Stimulated activated CD4-positive, alpha-beta T cell treated with anti-CD3 and anti-CD28 coated beads, Interleukin-2, amount 100 ng/mL, for 48 hours (primary cell): ENCODE measurements around the gene HS6ST2.

Experiments
- DNase-seq, 2 donors: peaks; one replicate each; pipeline ENCODE4 v3.0.0-alpha.2; 2020

HS6ST2 gene

GRCh38 chrX:132665676-132666075 lies 292.8 kb downstream of the HS6ST2 start:
- no peak for DNase-seq

- DNase-seq: no peak
Measured at GRCh38 chrX:132664273-132664672, 294.2 kb downstream of the HS6ST2 start.

DNA sequence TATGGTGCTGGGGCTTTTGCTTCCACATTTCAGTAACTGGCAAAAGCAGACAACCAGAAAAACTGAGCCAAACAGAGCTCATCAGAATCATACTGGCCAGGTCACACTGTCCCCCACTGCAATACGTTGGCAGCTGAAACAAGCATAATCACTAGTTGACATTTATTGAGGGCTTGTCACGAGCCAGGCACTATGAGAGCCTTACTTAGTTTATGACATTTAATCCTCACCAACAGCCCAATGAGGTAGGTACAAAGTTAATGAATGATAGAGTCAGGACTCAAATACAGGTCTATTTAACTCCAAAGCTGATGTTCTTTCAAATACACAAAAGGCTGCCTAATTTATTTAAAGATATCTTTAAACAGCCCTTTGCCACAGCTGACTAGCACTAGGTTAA lies 295.6 kb downstream of the HS6ST2 start:
- no peak for DNase-seq

DNA sequence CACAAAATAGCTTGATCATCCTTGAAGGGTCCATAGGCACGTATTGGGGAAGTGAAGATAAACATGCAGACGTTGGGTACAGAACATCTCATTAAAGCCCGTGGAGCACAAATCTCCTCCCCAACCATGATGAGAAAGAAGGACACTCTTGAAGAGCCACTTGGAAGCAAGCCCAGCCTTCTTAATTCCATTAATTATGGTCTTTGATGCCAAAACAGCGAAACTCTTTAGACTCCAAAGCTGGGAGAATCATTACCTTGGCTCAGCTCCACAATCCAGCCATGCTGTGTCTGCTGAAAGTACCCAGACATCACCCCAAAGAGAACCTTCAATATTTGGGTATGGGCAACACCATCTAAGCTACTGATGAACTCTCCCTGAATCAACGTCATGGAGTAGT lies 300.6 kb downstream of the HS6ST2 start:
- no peak for DNase-seq

- no peak for DNase-seq
Measured at GRCh38 chrX:132652871-132653270, 305.6 kb downstream of the HS6ST2 start.

DNA sequence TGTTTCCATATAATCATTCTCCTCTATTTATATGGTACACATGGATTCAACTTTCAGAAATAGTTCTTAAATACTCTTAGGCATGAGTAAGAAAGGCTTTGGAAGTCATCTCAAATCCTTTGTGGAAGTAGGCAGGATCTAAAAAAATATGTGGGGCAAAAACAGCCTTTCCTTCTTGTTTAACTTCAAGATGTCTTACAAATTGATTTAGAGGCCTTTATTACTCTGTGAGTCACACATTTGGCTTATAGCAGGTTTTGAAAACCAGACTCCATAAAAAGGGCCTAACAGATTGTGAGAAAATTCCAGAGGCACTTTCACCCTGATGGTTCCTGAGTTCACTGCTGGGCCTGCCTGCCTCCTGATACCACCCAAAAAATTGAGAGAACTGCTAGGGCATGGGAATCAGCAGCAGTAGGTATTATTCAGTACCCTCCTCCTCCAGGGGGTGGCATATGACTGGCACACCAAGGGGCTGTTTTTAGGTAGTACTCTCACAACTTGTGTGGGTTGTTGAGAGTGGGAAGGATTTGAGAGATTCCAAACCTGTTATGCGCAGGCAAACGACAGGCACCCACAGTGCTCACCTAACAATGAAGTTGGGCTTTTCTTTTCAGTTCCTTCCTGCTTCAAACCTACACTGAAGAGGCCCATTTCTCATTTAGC lies 306.9 kb downstream of the HS6ST2 start:
- DNase-seq: no peak

DNA sequence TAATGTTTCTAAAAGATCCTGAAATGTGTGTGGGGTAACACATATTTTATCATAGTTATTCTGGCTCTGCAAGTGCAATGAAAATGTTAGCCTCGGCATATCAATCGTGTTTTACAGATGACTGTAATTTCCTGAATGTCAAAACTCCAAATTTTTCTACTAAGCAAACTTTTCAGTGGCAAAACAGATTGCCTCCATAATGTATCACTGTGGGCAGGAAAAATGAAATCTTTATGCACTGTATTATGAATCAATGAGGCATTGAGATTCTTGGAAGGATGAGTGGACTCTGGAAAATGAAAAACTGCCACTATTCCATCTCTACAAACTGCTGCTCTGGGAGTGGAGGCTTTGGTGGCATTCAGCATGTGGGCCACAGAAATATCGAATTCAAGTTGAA lies 309.5 kb downstream of the HS6ST2 start:
- no peak for DNase-seq

DNA sequence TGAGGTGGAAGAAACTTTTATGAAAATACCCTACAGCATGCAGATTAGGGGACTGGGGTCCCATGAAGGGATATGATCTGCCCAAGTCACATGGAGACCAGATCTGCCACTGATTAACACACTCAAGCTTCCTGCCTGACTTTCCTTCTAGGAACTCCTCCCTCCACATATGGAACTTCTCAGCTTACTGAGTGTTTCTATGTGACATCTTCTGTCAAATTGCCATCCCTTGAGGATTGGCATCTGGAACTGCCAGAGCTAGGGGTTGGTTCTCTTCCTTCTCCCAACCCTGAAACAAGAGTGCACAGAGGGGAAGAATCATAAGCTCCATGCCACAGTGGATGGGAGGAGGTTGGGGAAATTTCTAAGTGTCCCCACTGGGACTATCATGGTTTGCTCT lies 319.0 kb downstream of the HS6ST2 start:
- no peak for DNase-seq

DNA sequence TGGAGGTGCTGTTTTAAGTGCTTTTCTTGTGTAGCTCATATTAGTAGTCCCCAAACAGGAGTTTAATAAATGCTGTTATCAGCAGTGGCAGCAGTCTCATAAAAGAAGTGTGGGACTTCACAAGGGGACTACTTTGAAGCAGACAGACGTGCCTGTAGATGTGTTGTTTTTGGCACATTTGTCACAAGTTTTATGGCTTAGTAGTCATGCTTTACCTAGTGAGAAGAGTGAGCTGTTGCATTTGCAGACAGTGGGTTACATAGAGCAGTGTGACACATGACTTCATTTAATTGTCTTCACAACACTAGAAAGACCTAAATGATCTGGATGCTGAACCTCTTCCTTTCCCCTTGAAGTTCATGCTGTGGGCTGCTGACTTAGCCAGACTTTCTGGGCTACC lies 320.1 kb downstream of the HS6ST2 start:
- DNase-seq: no peak

DNA sequence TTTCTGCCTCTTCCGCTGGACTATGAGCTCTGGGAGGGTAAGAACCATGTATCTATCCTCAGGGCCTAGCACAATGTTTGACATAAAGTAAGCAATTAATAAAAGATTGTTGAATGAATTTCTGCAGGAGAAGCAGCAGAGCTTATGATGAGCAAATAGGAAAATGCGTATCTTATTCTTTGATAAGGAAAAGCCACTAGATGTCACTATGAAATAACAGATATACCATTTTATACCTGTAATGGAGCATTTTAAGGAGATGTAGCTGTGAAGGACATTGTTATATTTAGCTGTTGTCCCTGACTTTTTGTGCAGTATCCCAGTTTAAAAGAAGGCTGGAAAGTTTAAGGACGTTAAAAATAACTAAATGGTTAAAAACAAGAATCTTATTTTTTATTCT lies 322.3 kb downstream of the HS6ST2 start:
- DNase-seq: no peak

GRCh38 chrX:132634521-132634920 lies 323.9 kb downstream of the HS6ST2 start:
- no peak for DNase-seq

DNA sequence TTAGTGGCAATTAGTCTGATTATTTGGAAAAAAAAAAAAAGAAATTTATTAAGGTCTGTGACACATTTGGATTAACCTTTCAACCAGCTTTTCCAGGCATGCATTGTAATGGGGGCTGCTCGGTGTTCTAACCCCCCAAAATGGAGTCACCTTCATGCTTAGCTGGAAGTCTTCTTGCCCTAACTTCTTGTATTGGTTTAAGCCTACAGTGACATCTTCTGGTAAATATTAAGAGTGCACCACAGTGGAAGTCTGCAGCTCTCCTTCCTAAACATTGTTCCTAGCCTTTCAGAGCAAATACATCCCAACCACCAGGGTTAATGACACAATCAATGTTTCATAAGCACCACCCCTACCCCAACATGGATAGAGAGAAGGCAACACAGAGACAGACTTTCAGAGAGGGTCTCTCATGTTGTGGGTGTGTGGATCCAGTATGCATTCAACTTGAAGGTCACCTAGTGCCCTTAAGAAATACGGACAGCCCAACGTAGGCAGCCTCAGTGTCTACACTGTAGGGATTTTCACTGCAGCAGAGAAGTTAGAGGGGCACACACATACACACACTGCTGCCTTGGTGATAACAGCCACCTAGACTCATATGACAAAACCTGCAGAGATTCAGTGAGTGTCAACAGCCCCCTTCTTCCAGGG lies 326.7 kb downstream of the HS6ST2 start:
- no peak for DNase-seq

DNA sequence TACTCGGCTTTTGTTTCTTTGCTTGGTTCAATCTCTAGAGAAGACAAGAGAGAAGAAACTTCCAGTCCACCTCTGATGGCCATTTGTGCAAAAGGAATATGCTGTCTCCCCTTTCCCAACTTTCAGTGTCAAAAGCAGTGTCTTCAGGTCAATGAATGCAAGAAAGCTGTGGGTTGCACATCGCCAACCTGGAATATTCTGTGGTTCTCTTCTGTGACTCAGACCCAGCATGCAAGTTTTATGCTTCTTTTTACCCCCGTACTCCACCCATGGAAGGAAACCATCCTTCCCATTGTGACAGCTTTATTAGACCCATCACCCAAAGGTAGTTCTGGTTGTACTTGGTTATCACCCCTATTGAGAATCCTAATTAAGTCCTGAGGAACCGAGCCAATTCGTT lies 334.0 kb downstream of the HS6ST2 start:
- no peak for DNase-seq

DNA sequence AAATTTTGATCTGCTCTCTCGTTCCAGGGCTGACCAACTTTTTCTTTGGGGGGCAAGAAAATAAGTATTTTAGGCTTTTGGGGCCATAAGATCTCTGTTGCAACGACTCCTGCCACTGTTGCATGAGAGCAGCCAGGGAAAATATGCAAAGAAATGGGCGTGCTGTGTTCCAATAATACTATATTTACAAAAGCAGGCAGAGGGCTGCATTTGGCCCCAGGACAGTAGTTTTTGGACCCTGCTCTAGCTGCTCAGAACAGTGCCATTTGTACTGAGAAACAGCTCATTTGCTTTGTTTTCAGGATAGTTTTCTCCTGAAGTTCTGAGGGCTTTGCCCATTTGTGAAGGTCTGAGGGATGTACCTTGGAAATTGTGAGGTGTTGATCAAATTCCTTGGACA lies 334.5 kb downstream of the HS6ST2 start:
- no peak for DNase-seq

GRCh38 chrX:132623300-132623699 lies 335.1 kb downstream of the HS6ST2 start:
- no peak for DNase-seq

DNA sequence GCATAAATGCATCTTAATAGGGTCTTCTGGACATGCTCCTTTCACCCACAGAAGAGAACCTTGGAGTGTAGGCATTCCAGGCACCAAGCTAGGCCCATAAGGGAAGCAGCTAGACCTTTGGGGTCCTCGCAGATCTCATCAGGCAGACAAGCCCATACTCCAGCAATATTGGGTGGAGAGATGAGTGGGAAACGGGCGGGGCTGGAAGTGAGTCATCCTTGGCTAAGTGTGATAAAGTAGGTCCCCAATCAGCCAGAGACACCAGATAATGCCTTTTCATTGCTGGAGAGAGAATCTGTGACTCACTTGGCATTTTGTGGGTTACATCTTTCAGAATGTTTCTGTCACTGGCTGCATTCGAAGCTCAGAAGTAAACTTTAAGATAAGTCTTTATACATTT lies 336.3 kb downstream of the HS6ST2 start:
- DNase-seq: peak; percentile 15 to 39

- no peak for DNase-seq
Measured at GRCh38 chrX:132618810-132619209, 339.6 kb downstream of the HS6ST2 start.

DNA sequence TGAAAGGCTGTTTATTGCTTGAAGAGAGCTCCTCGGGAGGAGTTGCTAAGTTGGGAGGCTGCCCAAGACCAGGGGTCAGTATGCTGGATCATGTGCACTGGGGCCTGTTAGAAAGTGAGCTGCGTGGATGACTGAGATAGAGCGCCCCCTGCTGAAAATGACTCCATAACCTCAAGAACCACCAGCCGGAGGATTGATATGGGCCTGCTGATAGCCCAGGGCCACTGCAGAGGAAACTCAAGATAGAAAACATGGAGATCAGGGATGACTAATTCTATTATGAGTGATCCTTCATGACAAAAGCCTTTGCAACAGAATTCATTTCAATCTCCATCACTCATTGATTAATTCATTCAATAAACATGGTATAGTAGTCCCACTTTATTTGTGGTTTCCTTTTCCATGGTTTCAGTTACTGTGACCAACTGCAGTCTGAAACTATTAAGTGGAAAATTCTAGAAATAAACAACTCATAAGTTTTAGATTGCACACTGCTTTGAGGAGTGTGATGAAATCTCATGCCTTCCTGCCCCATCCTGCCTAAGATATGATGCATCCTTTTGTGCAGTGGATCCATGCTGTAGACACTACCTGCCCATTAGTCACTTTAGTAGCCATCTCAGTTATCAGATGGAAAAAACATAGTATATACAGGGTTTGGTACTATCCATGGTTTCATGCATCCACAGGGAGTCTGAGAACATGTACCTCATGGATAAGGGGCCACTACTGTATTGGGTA lies 342.9 kb downstream of the HS6ST2 start:
- DNase-seq: peak; percentile 22 to 47

DNA sequence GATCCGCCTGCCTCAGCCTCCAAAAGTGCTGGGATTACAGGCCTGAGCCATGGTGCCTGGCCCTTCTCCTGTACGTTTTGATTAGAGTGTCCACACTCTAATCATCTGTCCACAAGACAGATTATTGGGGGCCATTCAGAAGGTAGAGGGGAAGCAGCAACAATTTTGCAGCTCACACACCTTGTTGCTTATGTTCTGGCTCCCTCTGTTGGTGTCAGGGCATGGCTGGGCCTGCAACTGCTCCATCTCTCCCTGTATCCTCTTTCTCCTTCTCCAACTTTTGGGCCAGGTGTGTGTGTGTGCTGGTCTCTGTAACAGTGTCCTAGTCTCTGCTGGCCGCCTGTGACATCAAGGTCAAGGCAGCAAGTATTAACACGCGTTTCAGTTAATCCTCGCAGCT lies 344.1 kb downstream of the HS6ST2 start:
- no peak for DNase-seq

DNA sequence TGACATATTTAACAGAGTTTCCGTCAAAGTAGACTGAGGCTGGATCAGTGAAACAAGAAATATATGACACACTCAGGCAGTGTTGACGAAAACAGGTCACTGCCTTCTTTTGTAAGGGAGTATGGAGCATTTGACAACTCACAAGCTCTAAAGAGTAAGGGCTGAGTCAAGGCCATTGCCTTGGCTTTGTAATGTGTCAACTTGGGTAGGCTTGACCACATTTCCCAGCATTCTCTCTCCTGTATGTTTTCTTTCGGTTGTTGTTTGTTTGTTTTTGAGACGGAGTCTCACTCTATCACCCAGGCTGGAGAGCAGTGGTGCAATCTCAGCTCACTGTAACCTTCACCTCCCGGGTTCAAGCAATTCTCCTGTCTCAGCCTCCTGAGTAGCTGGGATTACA lies 344.6 kb downstream of the HS6ST2 start:
- DNase-seq: no peak

- DNase-seq: peak; percentile 23 to 41
Measured at GRCh38 chrX:132612821-132613564, 345.4 kb downstream of the HS6ST2 start.

DNA sequence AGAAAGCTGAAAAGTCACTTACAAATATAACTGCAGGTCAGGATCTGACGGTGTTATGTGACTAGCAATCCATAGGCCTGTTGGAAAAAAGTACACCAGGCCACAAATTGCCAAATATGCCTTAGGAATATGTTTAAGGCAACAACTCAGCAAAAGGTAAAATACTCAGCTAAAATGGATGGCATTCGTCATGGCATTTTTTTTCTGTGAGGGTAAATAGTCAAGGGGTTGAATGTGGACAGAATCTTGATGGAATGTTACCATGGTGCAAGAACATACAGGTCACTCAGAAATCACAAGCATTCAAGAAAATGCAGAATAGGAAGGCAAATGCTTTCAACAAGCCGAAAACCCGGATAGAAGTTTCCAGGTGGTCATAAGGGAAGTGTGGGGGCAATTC lies 347.9 kb downstream of the HS6ST2 start:
- DNase-seq: no peak

GRCh38 chrX:132609362-132609848 lies 349.0 kb downstream of the HS6ST2 start:
- no peak for DNase-seq
